GM12801 (cell line): ENCODE measurements around the gene CCDC106.

Experiments used
- CTCF ChIP-seq: IDR thresholded peaks from one replicate; pipeline ENCODE4 v1.5.1; 2011; ENCODE audit warnings: control low read depth; ENCODE audit not compliant: insufficient read length; ENCODE audit errors: extremely low read depth

CCDC106 gene

GRCh38 chr19:55691561-55692481 is 43.8 kb downstream of the CCDC106 start:
- TF ChIP-seq CTCF, result no peak

- no peak for TF ChIP-seq CTCF
Observed at GRCh38 chr19:55692681-55693081, 44.7 kb downstream of the CCDC106 start.

GRCh38 chr19:55693336-55693974 is 45.4 kb downstream of the CCDC106 start:
- no peak for TF ChIP-seq CTCF

- no peak for TF ChIP-seq CTCF
Observed at GRCh38 chr19:55694241-55694655, 46.2 kb downstream of the CCDC106 start.

GRCh38 chr19:55694656-55695491 is 46.9 kb downstream of the CCDC106 start:
- no peak for TF ChIP-seq CTCF

GRCh38 chr19:55695511-55696290 is 47.7 kb downstream of the CCDC106 start:
- no peak for TF ChIP-seq CTCF
